CD4-positive, alpha-beta T cell (primary cell): ENCODE results near the gene REL. TPM values are rescaled to one million over a fixed set of nuclear protein-coding genes. Genes with fewer than 3 reads are reported as not detected.

Experiments
- ATAC-seq: fragments of 200-7000 bp; cut with Tn5 transposase; one replicate; pipeline ENCODE4 v1.10.0; 2022; ENCODE audit warnings: mild to moderate bottlenecking; ENCODE audit not compliant: poor library complexity
- CTCF ChIA-PET: fragments of 350-600 bp; sonication (Branson Sonifier 250); formaldehyde crosslinking; loops from one replicate; lab custom pipeline; 2021; ENCODE audit warnings: antibody characterized with exemption, inconsistent platforms; lab: Charles Lee
- POLR2A ChIA-PET: fragments of 350-600 bp; sonication (Branson Sonifier 250); formaldehyde crosslinking; loops from one replicate; lab custom pipeline; 2021; ENCODE audit warnings: antibody characterized with exemption, inconsistent platforms; lab: Charles Lee
- DNase-seq, 14 experiments: peaks; one replicate each; pipeline ENCODE4 v3.0.0-alpha.2; 2013 to 2020; ENCODE audit warnings: mixed read lengths in 2 of 14
- H3K27ac ChIP-seq, 2 donors: one replicate each; pipeline versions ENCODE4 v1.5.1 to v1.7.0; 2013; ENCODE audit warnings: low read length in 2 of 2, low read depth in 1 of 2, mild to moderate bottlenecking in 1 of 2
- H3K27me3 ChIP-seq, 2 experiments: 1 replicate in 1 of 2; 2 replicates in 1 of 2; pipeline versions ENCODE4 v1.6.1 to v1.7.0; 2013; ENCODE audit warnings: low read length in 2 of 2, control low read depth in 1 of 2, mild to moderate bottlenecking in 1 of 2, moderate library complexity in 1 of 2; ENCODE audit not compliant: insufficient read depth in 2 of 2, control insufficient read depth in 1 of 2
- H3K36me3 ChIP-seq: one replicate; pipeline ENCODE4 v1.6.1; 2013; ENCODE audit warnings: low read length, control low read depth; ENCODE audit not compliant: insufficient read depth
- H3K4me1 ChIP-seq: one replicate; pipeline ENCODE4 v1.6.1; 2013; ENCODE audit warnings: low read length, control low read depth; ENCODE audit not compliant: insufficient read depth
- H3K4me3 ChIP-seq: one replicate; pipeline ENCODE4 v1.5.1; 2013; ENCODE audit warnings: mild to moderate bottlenecking, low read length, moderate library complexity
- H3K9me3 ChIP-seq, 2 experiments: 1 replicate in 1 of 2; 2 replicates in 1 of 2; pipeline versions ENCODE4 v1.6.1 to v1.7.0; 2013; ENCODE audit warnings: low read length in 2 of 2, mild to moderate bottlenecking in 2 of 2, control low read depth in 1 of 2, moderate library complexity in 1 of 2; ENCODE audit not compliant: control insufficient read depth in 1 of 2, insufficient read depth in 1 of 2
- H3K27ac Mint-ChIP-seq: one replicate; pipeline ENCODE4 v1.8.0; 2020; ENCODE audit warnings: mixed read lengths
- H3K27me3 Mint-ChIP-seq: one replicate; pipeline ENCODE4 v1.8.0; 2021; ENCODE audit warnings: mixed read lengths
- H3K36me3 Mint-ChIP-seq: one replicate; pipeline ENCODE4 v1.8.0; 2021; ENCODE audit warnings: low read depth, mixed read lengths
- H3K4me1 Mint-ChIP-seq: one replicate; pipeline ENCODE4 v1.8.0; 2021; ENCODE audit warnings: low read depth, mixed read lengths
- H3K4me3 Mint-ChIP-seq: one replicate; pipeline ENCODE4 v1.8.0; 2020; ENCODE audit warnings: mild to moderate bottlenecking, mixed read lengths
- H3K9me3 Mint-ChIP-seq: one replicate; pipeline ENCODE4 v1.8.0; 2020; ENCODE audit warnings: mixed read lengths
- CTCF ChIP-seq: fragments of 200-600 bp; IDR thresholded peaks from one replicate; pipeline ENCODE4 v1.8.0; 2022; ENCODE audit warnings: antibody characterized with exemption, mild to moderate bottlenecking
- intact Hi-C, 2 experiments: fragments of 100-400 bp; cut with DNase I in 1 of 2; cut with micrococcal nuclease in 1 of 2; formaldehyde crosslinking; loops; one replicate each; pipeline versions ENCODE4 v1.15.1 to v1.9.0; 2023 to 2025; cut with DNase I, micrococcal nuclease
- total RNA-seq, 174 experiments: library from RNA in 2 of 174; stranded (reverse) in 2 of 174; gene quantifications; one replicate each; pipeline ENCODE4 v1.2.3 and lab custom pipeline; 2021 to 2026

Gene REL
- total RNA-seq, 2 experiments from 2014 or later, result 91.9 to 99.9 TPM

GRCh38 chr2:60882971-60883753, 1.8 kb downstream of the REL start:
- ChIA-PET CTCF (interaction anchor here (1.5 to 2.8 kb wide), 2 partner anchors 10 to 78 kb away, joined by 3 to 14 read pairs; no protein-coding TSS in a partner anchor), POLR2A (interaction anchor here (0.7 to 3.8 kb wide), 13 partner anchors 10 to 294 kb away, joined by 3 to 52 read pairs (median 11); partner anchors contain the start of genes PAPOLG and PEX13)
- H3K4me1 Mint-ChIP-seq, result peaks cover 55% of the 10 kb centered on the region
- peaks cover 5% of the 10 kb centered on the region for H3K4me1 ChIP-seq
- intact Hi-C loops, result loop anchor here (5.0 to 10.0 kb wide), 2 partner anchors 112 to 294 kb away; no protein-coding TSS in a partner anchor
- no peaks in the 10 kb centered on the region for H3K27me3 Mint-ChIP-seq
- peaks cover 31% of the 10 kb centered on the region for H3K36me3 Mint-ChIP-seq
- TF ChIP-seq CTCF, result no peak
- no peaks in the 10 kb centered on the region for H3K9me3 Mint-ChIP-seq
- H3K27me3 ChIP-seq, result no peaks in the 10 kb centered on the region
- peak overlapping the region; percentile 98 for H3K27ac Mint-ChIP-seq
- no peaks in the 10 kb centered on the region for H3K36me3 ChIP-seq
- peak overlapping the region; percentile 100 for H3K27ac ChIP-seq
- H3K4me3 ChIP-seq, result peak overlapping the region; percentile 94
- peak overlapping the region; percentile 96 for H3K4me3 Mint-ChIP-seq
- DNase-seq, result peak in 4 of 14 experiments; percentile 15 to 67 (median 56)
- no peaks in the 10 kb centered on the region for H3K9me3 ChIP-seq
- ATAC-seq, result no peak

DNA sequence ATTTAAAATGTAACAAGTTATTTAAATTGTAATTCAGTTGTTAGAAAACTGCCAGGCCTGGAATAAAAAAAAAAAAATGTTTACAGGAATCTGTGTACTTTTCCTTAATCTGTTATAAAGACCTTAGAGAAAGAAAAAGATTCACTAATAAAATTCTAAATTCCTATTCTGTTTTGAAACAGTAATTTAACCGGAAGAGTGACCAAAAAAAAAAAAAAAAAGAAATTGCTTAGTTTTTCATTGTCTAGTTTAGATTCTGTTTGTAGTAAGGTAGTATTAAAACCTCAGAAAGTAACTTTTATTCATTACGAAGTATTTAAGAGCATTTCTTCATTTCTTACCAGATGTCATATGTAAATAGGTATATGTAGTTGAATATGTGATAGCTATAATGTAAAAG, 2.5 kb downstream of the REL start:
- intact Hi-C loops, result loop anchor here (5.0 to 10.0 kb wide), 2 partner anchors 111 to 293 kb away; no protein-coding TSS in a partner anchor
- Mint-ChIP-seq H3K27ac (peak overlapping the region; percentile 98), H3K4me3 (peak overlapping the region; percentile 96), H3K9me3 (no peaks in the 10 kb centered on the region), H3K36me3 (peaks cover 37% of the 10 kb centered on the region), H3K4me1 (peaks cover 62% of the 10 kb centered on the region), H3K27me3 (no peaks in the 10 kb centered on the region)
- DNase-seq (no peak), ATAC-seq (no peak)
- no peaks in the 10 kb centered on the region for H3K9me3 ChIP-seq
- POLR2A ChIA-PET, result interaction anchor here (0.6 to 1.1 kb wide), 2 partner anchors 128 to 294 kb away, joined by 3 to 4 read pairs; partner anchors contain the start of gene PAPOLG
- no peaks in the 10 kb centered on the region for H3K36me3 ChIP-seq
- peak overlapping the region; percentile 94 for H3K4me3 ChIP-seq
- H3K27ac ChIP-seq, result peak overlapping the region in 1 of 2 donors; percentile 100
- CTCF ChIA-PET, result interaction anchor here (0.7 to 1.4 kb wide), 2 partner anchors 79 to 93 kb away, joined by 3 read pairs; no protein-coding TSS in a partner anchor
- no peak for TF ChIP-seq CTCF
- no peaks in the 10 kb centered on the region for H3K27me3 ChIP-seq
- peaks cover 5% of the 10 kb centered on the region for H3K4me1 ChIP-seq

GRCh38 chr2:60884800-60885199, 3.4 kb downstream of the REL start:
- peaks cover 5% of the 10 kb centered on the region for H3K4me1 ChIP-seq
- ChIA-PET POLR2A (interaction anchor here (1.1 kb wide), 1 partner anchor 129 kb away, joined by 4 read pairs; the partner anchor contains the start of gene PAPOLG), CTCF (interaction anchor here (1.4 kb wide), 1 partner anchor 79 kb away, joined by 3 read pairs; no protein-coding TSS in a partner anchor)

More at GRCh38 chr2:60884800-60885199, 3.4 kb downstream of the REL start:
- TF ChIP-seq CTCF, result no peak
- peak overlapping the region; percentile 94 for H3K4me3 ChIP-seq
- ATAC-seq (no peak), DNase-seq (peak in 3 of 14 experiments; percentile 29 to 34 (median 32))
- intact Hi-C loops, result loop anchor here (5.0 to 10.0 kb wide), 4 partner anchors 110 to 293 kb away; partner anchors contain the start of genes PEX13 (in 1 of the 2), PUS10 (in 1 of the 2) and SANBR (in 1 of the 2)
- peak overlapping the region; percentile 29 for H3K27ac Mint-ChIP-seq
- no peaks in the 10 kb centered on the region for H3K36me3 ChIP-seq
- H3K4me3 Mint-ChIP-seq, result peak overlapping the region; percentile 74
- no peaks in the 10 kb centered on the region for H3K9me3 Mint-ChIP-seq
- H3K27me3 Mint-ChIP-seq, result no peaks in the 10 kb centered on the region
- no peaks in the 10 kb centered on the region for H3K27me3 ChIP-seq
- no peaks in the 10 kb centered on the region for H3K9me3 ChIP-seq
- H3K27ac ChIP-seq, result peak overlapping the region in 1 of 2 donors; percentile 3
- peaks cover 69% of the 10 kb centered on the region for H3K4me1 Mint-ChIP-seq
- H3K36me3 Mint-ChIP-seq, result peaks cover 45% of the 10 kb centered on the region
